GM23338 (cell line): ENCODE results near the gene ABHD10. TPM values are rescaled to one million over a fixed set of nuclear protein-coding genes. Genes with fewer than 3 reads are reported as not detected.

ENCODE experiments used
- ATAC-seq: fragments of 200-7000 bp; cut with Tn5 transposase; 3 replicates; pipeline ENCODE4 v1.9.1; 2020
- DNase-seq: peaks from one replicate; pipeline ENCODE4 v3.0.0-alpha.2; 2015; ENCODE audit warnings: low spot score
- H2AFZ ChIP-seq: fragments of 200-600 bp; sonication (generic); 2 replicates; pipeline ENCODE4 v1.8.0; 2016; ENCODE audit warnings: antibody characterized with exemption, mild to moderate bottlenecking, moderate library complexity
- H3F3A ChIP-seq: fragments of 200-600 bp; sonication (generic); replicated peaks from 2 replicates; pipeline ENCODE4 v1.8.0; 2017; ENCODE audit warnings: antibody characterized with exemption, mixed run types, low read depth
- H3K27ac ChIP-seq: fragments of 200-600 bp; sonication (generic); 2 replicates; pipeline ENCODE4 v1.6.1; 2016; ENCODE audit warnings: low read depth
- H3K27me3 ChIP-seq: fragments of 200-600 bp; sonication (generic); 2 replicates; pipeline ENCODE4 v1.8.0; 2016; ENCODE audit warnings: mild to moderate bottlenecking, mixed run types, moderate library complexity; ENCODE audit not compliant: insufficient read depth
- H3K36me3 ChIP-seq: fragments of 200-600 bp; sonication (generic); 2 replicates; pipeline ENCODE4 v1.8.0; 2016; ENCODE audit warnings: mild to moderate bottlenecking; ENCODE audit not compliant: insufficient read depth
- H3K4me1 ChIP-seq: fragments of 200-600 bp; sonication (generic); 2 replicates; pipeline ENCODE4 v1.8.0; 2016; ENCODE audit warnings: mild to moderate bottlenecking, moderate library complexity; ENCODE audit not compliant: insufficient read depth
- H3K4me2 ChIP-seq: fragments of 200-600 bp; sonication (generic); 2 replicates; pipeline ENCODE4 v1.7.1; 2017; ENCODE audit warnings: mixed run types
- H3K4me3 ChIP-seq: fragments of 200-600 bp; sonication (generic); 2 replicates; pipeline ENCODE4 v1.6.1; 2016; ENCODE audit warnings: mixed run types
- H3K79me2 ChIP-seq: fragments of 200-600 bp; sonication (generic); replicated peaks from 2 replicates; pipeline ENCODE4 v1.8.0; 2017; ENCODE audit warnings: mild to moderate bottlenecking; ENCODE audit not compliant: insufficient read depth
- H3K9me2 ChIP-seq: fragments of 200-600 bp; sonication (generic); 2 replicates; pipeline ENCODE4 v1.8.0; 2017; ENCODE audit not compliant: insufficient read depth
- H4K20me1 ChIP-seq: fragments of 200-600 bp; sonication (generic); replicated peaks from 2 replicates; pipeline ENCODE4 v1.8.0; 2017; ENCODE audit warnings: mild to moderate bottlenecking; ENCODE audit not compliant: insufficient read depth
- H3K27ac Mint-ChIP-seq: 2 replicates; pipeline ENCODE4 v1.8.0; 2020; ENCODE audit warnings: inconsistent platforms, mild to moderate bottlenecking, moderate library complexity, mixed read lengths
- H3K27me3 Mint-ChIP-seq: 3 replicates; pipeline ENCODE4 v1.8.0; 2022; ENCODE audit warnings: low read depth, mild to moderate bottlenecking, moderate library complexity, mixed read lengths, inconsistent platforms; ENCODE audit not compliant: insufficient read depth, poor library complexity
- H3K36me3 Mint-ChIP-seq: 3 replicates; pipeline ENCODE4 v1.8.0; 2021; ENCODE audit warnings: low read depth, mild to moderate bottlenecking, inconsistent platforms, moderate library complexity, mixed read lengths
- H3K4me1 Mint-ChIP-seq: 3 replicates; pipeline ENCODE4 v1.8.0; 2020; ENCODE audit warnings: mild to moderate bottlenecking, inconsistent platforms, mixed read lengths
- H3K4me3 Mint-ChIP-seq: 3 replicates; pipeline ENCODE4 v1.8.0; 2021; ENCODE audit warnings: moderate library complexity, mild to moderate bottlenecking, inconsistent platforms, mixed read lengths
- H3K9me3 Mint-ChIP-seq: 3 replicates; pipeline ENCODE4 v1.8.0; 2020; ENCODE audit warnings: moderate library complexity, mild to moderate bottlenecking, inconsistent platforms, mixed read lengths
- CREB1 ChIP-seq: fragments of 250-450 bp; sonication (Bioruptor Pico); IDR thresholded peaks from 2 replicates; pipeline ENCODE4 v1.5.0; 2020; ENCODE audit warnings: low read depth, mild to moderate bottlenecking, moderate library complexity
- ETS1 ChIP-seq: IDR thresholded peaks from 2 replicates; pipeline ENCODE4 v1.6.1; 2016; ENCODE audit warnings: antibody characterized with exemption
- EZH2 ChIP-seq: fragments of 200-600 bp; sonication (generic); IDR thresholded peaks from one replicate; pipeline ENCODE4 v1.8.0; 2017; ENCODE audit warnings: antibody characterized with exemption, mild to moderate bottlenecking, low read depth; ENCODE audit not compliant: unreplicated experiment
- EZH2phosphoT487 ChIP-seq: fragments of 200-600 bp; sonication (generic); IDR thresholded peaks from one replicate; pipeline ENCODE4 v1.8.1; 2018; ENCODE audit warnings: antibody characterized with exemption; ENCODE audit not compliant: unreplicated experiment
- JUNB ChIP-seq: IDR thresholded peaks from one replicate; pipeline ENCODE4 v1.6.1; 2016; ENCODE audit warnings: antibody characterized with exemption; ENCODE audit not compliant: unreplicated experiment
- NANOG ChIP-seq: IDR thresholded peaks from 2 replicates; pipeline ENCODE4 v1.6.1; 2016; ENCODE audit warnings: antibody characterized with exemption, borderline replicate concordance
- POLR2AphosphoS5 ChIP-seq: IDR thresholded peaks from 2 replicates; pipeline ENCODE4 v1.6.1; 2016; ENCODE audit warnings: antibody characterized with exemption, low read depth
- ZNF114 ChIP-seq: fragments of 250-450 bp; sonication (Bioruptor Pico); IDR thresholded peaks from 2 replicates; pipeline ENCODE4 v1.5.0; 2020; ENCODE audit warnings: mild to moderate bottlenecking, moderate library complexity
- ZNF331 ChIP-seq: fragments of 250-450 bp; sonication (Bioruptor Pico); IDR thresholded peaks from 2 replicates; pipeline ENCODE4 v1.5.0; 2020; ENCODE audit warnings: low read depth, mild to moderate bottlenecking, moderate library complexity
- ZNF462 ChIP-seq: fragments of 250-450 bp; sonication (Bioruptor Pico); IDR thresholded peaks from 2 replicates; pipeline ENCODE4 v1.5.0; 2020; ENCODE audit warnings: mild to moderate bottlenecking, moderate library complexity
- polyA plus RNA-seq: library from polyadenylated mRNA; unstranded; fragments of >200 nt; fragmentation: Nextera tagmentation; extraction: Ambion mirVana; gene quantifications from 2 replicates; pipeline ENCODE4 v1.2.1, GENCODE V29; 2016
- total RNA-seq: library from RNA; depleted of rRNA; stranded (reverse); fragments of >200 nt; shearing (Covaris generic); gene quantifications from 2 replicates; pipeline ENCODE4 v1.2.3, GENCODE V29; 2014

ABHD10 gene
- total and polyA plus RNA-seq, 2 experiments from 2014 or later: 16.9 to 28.0 TPM

DNA sequence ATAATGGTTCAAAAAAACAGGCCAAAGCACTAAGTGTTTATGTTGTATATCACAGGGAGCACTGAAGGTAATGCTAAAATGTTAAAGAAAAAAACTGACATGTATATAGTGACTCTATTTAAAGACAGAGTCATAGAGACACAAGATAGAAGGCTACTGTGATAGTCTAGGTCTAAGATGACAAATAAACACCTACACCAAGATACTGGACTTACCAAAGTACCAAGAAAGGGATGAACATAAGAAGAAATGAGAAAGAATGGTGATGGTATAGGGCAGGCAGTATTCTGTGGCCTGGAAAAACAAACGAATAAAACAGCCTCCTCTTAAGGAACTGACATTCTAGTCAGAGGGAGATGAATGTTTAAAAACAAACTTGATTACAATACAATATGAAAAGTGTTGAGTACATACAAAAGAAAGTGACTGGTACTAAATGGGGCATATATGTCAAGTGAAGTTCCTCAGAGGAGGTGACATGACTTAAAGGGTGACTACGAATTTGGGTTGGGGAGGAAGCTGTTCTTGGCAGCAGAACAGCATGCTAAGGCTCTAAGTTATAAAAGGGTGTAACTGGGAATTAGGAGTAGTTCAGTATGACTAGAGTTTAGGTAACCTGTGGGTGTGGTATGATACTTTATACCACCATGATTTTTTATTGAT, 5.9 kb downstream of the ABHD10 start (continued):
- TF ChIP-seq ZNF462 (CRISPR knock-in tag): no peak
- TF ChIP-seq CREB1 (CRISPR knock-in tag): no peak
- TF ChIP-seq ZNF331 (CRISPR knock-in tag): no peak
- TF ChIP-seq ETS1: no peak
- TF ChIP-seq POLR2AphosphoS5: no peak

GRCh38 chr3:111986800-111987199, 8.0 kb downstream of the ABHD10 start:
- Histone ChIP-seq H3K27ac (no peak overlapping the region), H3K27me3 (no peaks in the 10 kb centered on the region), H3K79me2 (peaks cover 8% of the 10 kb centered on the region; the same call in 1 of the 2 replicates), H3K4me2 (no peak overlapping the region), H3K4me1 (no peaks in the 10 kb centered on the region), H2AFZ (no peak overlapping the region), H4K20me1 (no peaks in the 10 kb centered on the region; the same call in 1 of the 2 replicates), H3K9me2 (no peaks in the 10 kb centered on the region), H3K36me3 (no peaks in the 10 kb centered on the region), H3K4me3 (no peak overlapping the region), H3F3A (no peaks in the 10 kb centered on the region)
- ATAC-seq (no peak), DNase-seq (no peak)
- Mint-ChIP-seq H3K36me3 (peaks cover 27% of the 10 kb centered on the region), H3K27ac (no peak overlapping the region), H3K9me3 (no peaks in the 10 kb centered on the region), H3K27me3 (no peaks in the 10 kb centered on the region), H3K4me3 (no peak overlapping the region), H3K4me1 (no peaks in the 10 kb centered on the region)
- TF ChIP-seq EZH2phosphoT487 (no peak), NANOG (no peak), EZH2 (no peak), POLR2AphosphoS5 (no peak), JUNB (no peak), ZNF331 (CRISPR knock-in tag) (no peak), ZNF114 (CRISPR knock-in tag) (no peak)
